CD14-positive monocyte (primary cell): ENCODE results near the gene SEMA3D. TPM values are rescaled to one million over a fixed set of nuclear protein-coding genes. Genes with fewer than 3 reads are reported as not detected.

Experiments
- DNase-seq, 3 donors: peaks; one replicate each; pipeline ENCODE4 v3.0.0-alpha.2; 2011 to 2022
- H2AFZ ChIP-seq: 2 replicates; pipeline ENCODE4 v1.6.0; 2012; ENCODE audit warnings: mild to moderate bottlenecking, low read depth, low read length, inconsistent platforms; ENCODE audit not compliant: insufficient read depth, poor library complexity, severe bottlenecking
- H3K27ac ChIP-seq, 2 donors: 1 replicate in 1 of 2; 2 replicates in 1 of 2; pipeline ENCODE4 v1.5.1; 2012 to 2013; ENCODE audit warnings: low read length in 2 of 2, control low read depth in 1 of 2, inconsistent platforms in 1 of 2, low read depth in 1 of 2, mild to moderate bottlenecking in 1 of 2
- H3K27me3 ChIP-seq, 2 donors: one replicate each; pipeline versions ENCODE4 v1.6.0 to v1.6.1; 2011 to 2013; ENCODE audit warnings: low read length in 2 of 2; ENCODE audit not compliant: control insufficient read depth in 2 of 2, insufficient read depth in 2 of 2
- H3K36me3 ChIP-seq, 2 donors: replicated peaks in 1 of 2; 1 replicate in 1 of 2; 2 replicates in 1 of 2; pipeline versions ENCODE4 v1.5.1 to v1.6.1; 2012 to 2013; ENCODE audit warnings: low read length in 2 of 2, control low read depth in 1 of 2, inconsistent platforms in 1 of 2, mild to moderate bottlenecking in 1 of 2; ENCODE audit not compliant: insufficient read depth in 2 of 2, control insufficient read depth in 1 of 2
- H3K4me1 ChIP-seq, 2 donors: 1 replicate in 1 of 2; 2 replicates in 1 of 2; pipeline versions ENCODE4 v1.5.1 to v1.6.1; 2012 to 2013; ENCODE audit warnings: low read length in 2 of 2, control low read depth in 1 of 2, inconsistent platforms in 1 of 2, mild to moderate bottlenecking in 1 of 2, moderate library complexity in 1 of 2; ENCODE audit not compliant: insufficient read depth in 2 of 2, control insufficient read depth in 1 of 2
- H3K4me2 ChIP-seq: replicated peaks from 2 replicates; pipeline ENCODE3; 2012; ENCODE audit warnings: low read length, moderate library complexity, mild to moderate bottlenecking; ENCODE audit not compliant: poor library complexity, severe bottlenecking; ENCODE audit errors: extremely low read depth
- H3K4me3 ChIP-seq, 3 experiments: fragments of 200-600 bp in 1 of 3; sonication (generic) in 1 of 3; replicated peaks in 1 of 3; 1 replicate in 2 of 3; 2 replicates in 1 of 3; pipeline ENCODE4 v1.5.1; 2011 to 2013; ENCODE audit warnings: low read length in 3 of 3, mild to moderate bottlenecking in 3 of 3, control low read depth in 2 of 3, low read depth in 2 of 3, inconsistent platforms in 1 of 3, moderate library complexity in 1 of 3
- H3K79me2 ChIP-seq: 2 replicates; pipeline ENCODE4 v1.6.0; 2012; ENCODE audit warnings: mild to moderate bottlenecking, control low read depth, inconsistent platforms, low read length, moderate library complexity; ENCODE audit not compliant: insufficient read depth
- H3K9ac ChIP-seq: 2 replicates; pipeline ENCODE4 v1.6.0; 2017; ENCODE audit warnings: low read length, mild to moderate bottlenecking; ENCODE audit not compliant: insufficient read depth, poor library complexity, severe bottlenecking
- H3K9me3 ChIP-seq, 2 donors: replicated peaks in 1 of 2; 1 replicate in 1 of 2; 2 replicates in 1 of 2; pipeline versions ENCODE4 v1.5.1 to v1.6.1; 2012 to 2013; ENCODE audit warnings: low read length in 2 of 2, control low read depth in 1 of 2; ENCODE audit not compliant: control insufficient read depth in 1 of 2, insufficient read depth in 1 of 2
- H4K20me1 ChIP-seq: 2 replicates; pipeline ENCODE4 v1.6.0; 2012; ENCODE audit warnings: mild to moderate bottlenecking, low read length, control low read depth, moderate library complexity; ENCODE audit not compliant: insufficient read depth
- H3K27ac Mint-ChIP-seq, 7 donors: one replicate each; pipeline ENCODE4 v1.8.0; 2020; ENCODE audit warnings: mild to moderate bottlenecking in 7 of 7, mixed read lengths in 7 of 7, moderate library complexity in 6 of 7, inconsistent platforms in 2 of 7
- H3K27me3 Mint-ChIP-seq, 3 donors: one replicate each; pipeline ENCODE4 v1.8.0; 2021 to 2022; ENCODE audit warnings: low read depth in 3 of 3, mild to moderate bottlenecking in 3 of 3, mixed read lengths in 3 of 3, moderate library complexity in 3 of 3, inconsistent platforms in 1 of 3
- H3K36me3 Mint-ChIP-seq, 2 donors: one replicate each; pipeline ENCODE4 v1.8.0; 2020; ENCODE audit warnings: mixed read lengths in 2 of 2, inconsistent platforms in 1 of 2, mild to moderate bottlenecking in 1 of 2
- H3K4me1 Mint-ChIP-seq: one replicate; pipeline ENCODE4 v1.8.0; 2020; ENCODE audit warnings: mild to moderate bottlenecking, mixed read lengths
- H3K4me3 Mint-ChIP-seq, 2 donors: one replicate each; pipeline ENCODE4 v1.8.0; 2020; ENCODE audit warnings: mild to moderate bottlenecking in 2 of 2, mixed read lengths in 2 of 2, moderate library complexity in 1 of 2
- H3K9me3 Mint-ChIP-seq, 7 donors: one replicate each; pipeline ENCODE4 v1.8.0; 2020 to 2022; ENCODE audit warnings: mixed read lengths in 7 of 7, mild to moderate bottlenecking in 6 of 7, moderate library complexity in 6 of 7, inconsistent platforms in 2 of 7
- WGBS: methylation state at CpG from one replicate; pipeline ENCODE4 v1.1.5; 2013; ENCODE audit warnings: missing lambda C conversion rate; ENCODE audit not compliant: insufficient coverage; 5-methylcytosine and 5-hydroxymethylcytosine counted together
- intact Hi-C, 2 donors: fragments of 100-400 bp; cut with micrococcal nuclease; formaldehyde crosslinking; loops; one replicate each; pipeline versions ENCODE4 v1.15.0 to v1.15.1; 2023
- polyA plus RNA-seq, 3 donors: library from polyadenylated mRNA; depleted of rRNA in 1 of 3; unstranded in 2 of 3; stranded (reverse) in 1 of 3; fragments of 300-500 nt in 2 of 3; fragments of >200 nt in 1 of 3; fragmentation: Illumina TruSeq in 2 of 3; gene quantifications; 1 replicate in 2 of 3; 2 replicates in 1 of 3; pipeline ENCODE4 v1.2.3, GENCODE V29; 2012 to 2021
- TF ChIP-seq, protein P1 (sequence below): fragments of 200-600 bp; IDR thresholded peaks from one replicate; pipeline ENCODE4 v1.8.0; 2022; ENCODE audit warnings: antibody characterized with exemption, mild to moderate bottlenecking

The SEMA3D gene
- polyA plus RNA-seq, 3 donors, result not detected

DNA sequence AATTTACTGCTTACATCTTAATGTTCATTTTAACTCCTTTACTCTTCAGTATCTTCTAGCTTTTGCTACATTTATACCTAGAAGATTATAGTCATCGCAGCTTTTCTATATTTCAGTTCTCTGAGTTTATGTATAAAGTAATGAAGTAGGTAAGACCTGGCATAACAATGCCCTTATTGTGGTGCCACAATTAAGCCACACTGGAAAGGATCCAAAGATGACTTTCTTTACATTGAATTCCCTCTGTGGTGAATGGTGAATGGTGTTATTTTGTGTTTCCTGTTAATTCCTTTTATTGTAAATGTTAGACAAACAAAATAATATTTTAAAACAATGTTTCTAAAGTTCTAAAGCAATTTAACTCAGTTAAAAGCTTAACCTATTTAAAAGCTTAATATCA, 36.2 kb downstream of the SEMA3D start:
- intact Hi-C loops, result no loop called here
- Histone ChIP-seq H3K79me2 (no peaks in the 10 kb centered on the region), H3K4me3 (no peak overlapping the region), H2AFZ (no peak overlapping the region), H3K36me3 (no peaks in the 10 kb centered on the region), H3K9me3 (no peaks in the 10 kb centered on the region), H3K9ac (no peak overlapping the region), H3K27ac (no peak overlapping the region), H3K4me1 (no peaks in the 10 kb centered on the region), H3K4me2 (no peak overlapping the region), H4K20me1 (no peaks in the 10 kb centered on the region), H3K27me3 (no peaks in the 10 kb centered on the region)
- TF ChIP-seq, protein P1, sequence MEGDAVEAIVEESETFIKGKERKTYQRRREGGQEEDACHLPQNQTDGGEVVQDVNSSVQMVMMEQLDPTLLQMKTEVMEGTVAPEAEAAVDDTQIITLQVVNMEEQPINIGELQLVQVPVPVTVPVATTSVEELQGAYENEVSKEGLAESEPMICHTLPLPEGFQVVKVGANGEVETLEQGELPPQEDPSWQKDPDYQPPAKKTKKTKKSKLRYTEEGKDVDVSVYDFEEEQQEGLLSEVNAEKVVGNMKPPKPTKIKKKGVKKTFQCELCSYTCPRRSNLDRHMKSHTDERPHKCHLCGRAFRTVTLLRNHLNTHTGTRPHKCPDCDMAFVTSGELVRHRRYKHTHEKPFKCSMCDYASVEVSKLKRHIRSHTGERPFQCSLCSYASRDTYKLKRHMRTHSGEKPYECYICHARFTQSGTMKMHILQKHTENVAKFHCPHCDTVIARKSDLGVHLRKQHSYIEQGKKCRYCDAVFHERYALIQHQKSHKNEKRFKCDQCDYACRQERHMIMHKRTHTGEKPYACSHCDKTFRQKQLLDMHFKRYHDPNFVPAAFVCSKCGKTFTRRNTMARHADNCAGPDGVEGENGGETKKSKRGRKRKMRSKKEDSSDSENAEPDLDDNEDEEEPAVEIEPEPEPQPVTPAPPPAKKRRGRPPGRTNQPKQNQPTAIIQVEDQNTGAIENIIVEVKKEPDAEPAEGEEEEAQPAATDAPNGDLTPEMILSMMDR, result no peak
- peaks cover 0 to 1% (median 0%) of the 10 kb centered on the region in 3 donors for H3K27me3 Mint-ChIP-seq
- H3K36me3 Mint-ChIP-seq, result no peaks in the 10 kb centered on the region
- H3K9me3 Mint-ChIP-seq, result no peaks in the 10 kb centered on the region
- no peak overlapping the region for H3K4me3 Mint-ChIP-seq
- WGBS, result no CpG with 5 or more reads among the region's 1 CpG
- no peak for DNase-seq
- H3K4me1 Mint-ChIP-seq, result no peaks in the 10 kb centered on the region
- H3K27ac Mint-ChIP-seq, result no peak overlapping the region

DNA sequence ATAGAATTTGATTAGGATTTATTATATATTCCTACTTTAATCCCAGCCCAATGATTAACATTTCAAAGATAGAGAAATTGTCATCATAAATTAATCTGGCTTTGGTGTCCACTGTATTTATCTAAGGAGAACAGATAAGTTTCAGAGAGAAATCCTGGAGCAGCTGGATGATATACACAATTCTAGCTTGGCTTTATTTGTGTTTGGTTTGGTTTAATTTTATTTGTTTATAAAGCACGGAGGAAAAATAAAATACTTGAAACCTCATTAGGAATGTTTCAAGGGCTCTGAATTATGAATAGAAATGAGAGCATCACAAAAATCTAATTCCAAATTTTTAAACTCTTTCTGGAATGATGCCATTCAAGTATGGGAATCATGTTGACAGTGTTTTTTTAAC, 42.1 kb downstream of the SEMA3D start:
- WGBS, result no CpG with 5 or more reads among the region's 1 CpG
- Mint-ChIP-seq H3K9me3 (peaks cover 0 to 2% (median 0%) of the 10 kb centered on the region in 7 donors), H3K4me1 (no peaks in the 10 kb centered on the region), H3K27me3 (peaks cover 0 to 1% (median 0%) of the 10 kb centered on the region in 3 donors), H3K4me3 (no peak overlapping the region), H3K27ac (no peak overlapping the region), H3K36me3 (no peaks in the 10 kb centered on the region)
- H3K36me3 ChIP-seq, result no peaks in the 10 kb centered on the region
- DNase-seq, result no peak
- no peaks in the 10 kb centered on the region for H3K79me2 ChIP-seq
- no peak overlapping the region for H3K9ac ChIP-seq
- H3K9me3 ChIP-seq, result no peaks in the 10 kb centered on the region
- H2AFZ ChIP-seq, result no peak overlapping the region
- intact Hi-C loops, result no loop called here
- H3K4me3 ChIP-seq, result no peak overlapping the region
- H3K4me2 ChIP-seq, result no peak overlapping the region
- TF ChIP-seq, protein P1, result no peak
- H3K27me3 ChIP-seq, result no peaks in the 10 kb centered on the region
- no peaks in the 10 kb centered on the region for H4K20me1 ChIP-seq
- no peaks in the 10 kb centered on the region for H3K4me1 ChIP-seq
- no peak overlapping the region for H3K27ac ChIP-seq
